Left lobe of liver (tissue), 2 donors: ENCODE data around the gene C11orf71. TPM values are rescaled to one million over a fixed set of nuclear protein-coding genes. Genes with fewer than 3 reads are reported as not detected.

Experiments used
- ATAC-seq: fragments of 200-7000 bp; cut with Tn5 transposase; one replicate; pipeline ENCODE4 v1.9.1; 2020; ENCODE audit warnings: mild to moderate bottlenecking, moderate library complexity
- DNase-seq: peaks from one replicate; pipeline ENCODE4 v3.0.0-alpha.2; 2020; ENCODE audit warnings: low spot score
- total RNA-seq: library from RNA; stranded (reverse); gene quantifications from one replicate; pipeline ENCODE4 v1.2.1, GENCODE V29; 2021
- donor health status: DM: no; HTN: no; CAD: no; lungs with moderate emphysema.
- donor health status: DM: no; HTN: yes; CAD: no.

The C11orf71 gene
- total RNA-seq, 1 donor from 2014 or later: 11.9 TPM

- ATAC-seq: no peak
- DNase-seq: no peak
These were observed 38.0 kb downstream of the C11orf71 start for GRCh38 chr11:114362326-114362725.

GRCh38 chr11:114359342-114359741 lies 41.0 kb downstream of the C11orf71 start:
- no peak for ATAC-seq
- DNase-seq: no peak

GRCh38 chr11:114358716-114359115 lies 41.6 kb downstream of the C11orf71 start:
- no peak for DNase-seq
- ATAC-seq: peak; percentile 47

- DNase-seq (no peak), ATAC-seq (no peak)
These were observed 46.2 kb downstream of the C11orf71 start for GRCh38 chr11:114354076-114354475.

- ATAC-seq (no peak), DNase-seq (no peak)
These were observed 46.9 kb downstream of the C11orf71 start for GRCh38 chr11:114353443-114353842.

- ATAC-seq (no peak), DNase-seq (no peak)
These were observed 50.3 kb downstream of the C11orf71 start for GRCh38 chr11:114350022-114350421.

Other genes starting within 250 kb of the C11orf71 start
- gene NNMT, start 104.1 kb downstream of the C11orf71 start, total RNA-seq: 588 TPM
- gene RBM7, start 155 bp upstream of the C11orf71 start, total RNA-seq: 8.7 TPM
- 23.6 TPM for gene REXO2, start 39.0 kb upstream of the C11orf71 start, total RNA-seq
- gene NXPE1, start 159.4 kb upstream of the C11orf71 start, total RNA-seq: not detected
- gene NXPE4, start 195.3 kb upstream of the C11orf71 start, total RNA-seq: not detected